Astrocyte (in vitro differentiated cells and primary cell): ENCODE data around the gene CUEDC1. TPM values are rescaled to one million over a fixed set of nuclear protein-coding genes. Genes with fewer than 3 reads are reported as not detected.

Experiments used
- DNase-seq: peaks from one replicate; pipeline ENCODE4 v3.0.0-alpha.2; 2010; ENCODE audit warnings: low read depth
- FAIRE-seq: peaks from 2 replicates; lab custom pipeline; 2011; peaks lifted over from hg19 to GRCh38; lab: Jason Lieb, UNC
- H2AFZ ChIP-seq: 2 replicates; pipeline ENCODE4 v1.6.0; 2012; ENCODE audit warnings: low read depth, low read length, inconsistent platforms
- H3K27ac ChIP-seq: 2 replicates; pipeline ENCODE4 v1.5.1; 2011; ENCODE audit warnings: low read depth, low read length, inconsistent platforms
- H3K27me3 ChIP-seq: 2 replicates; pipeline ENCODE4 v1.6.0; 2011; ENCODE audit warnings: low read length, inconsistent platforms; ENCODE audit not compliant: insufficient read depth
- H3K36me3 ChIP-seq: 2 replicates; pipeline ENCODE4 v1.5.1; 2011; ENCODE audit warnings: low read length, inconsistent platforms; ENCODE audit not compliant: insufficient read depth
- H3K4me1 ChIP-seq: 2 replicates; pipeline ENCODE4 v1.5.1; 2011; ENCODE audit warnings: low read length, inconsistent platforms; ENCODE audit not compliant: insufficient read depth
- H3K4me2 ChIP-seq: 2 replicates; pipeline ENCODE4 v1.6.0; 2012; ENCODE audit warnings: low read length, inconsistent platforms
- H3K4me3 ChIP-seq: 2 replicates; pipeline ENCODE4 v1.5.1; 2011; ENCODE audit warnings: low read depth, mild to moderate bottlenecking, low read length, inconsistent platforms; ENCODE audit not compliant: insufficient read depth
- H3K79me2 ChIP-seq: 2 replicates; pipeline ENCODE4 v1.6.0; 2012; ENCODE audit warnings: mild to moderate bottlenecking, low read length, inconsistent platforms; ENCODE audit not compliant: insufficient read depth
- H3K9ac ChIP-seq: 2 replicates; pipeline ENCODE4 v1.6.0; 2012; ENCODE audit warnings: mild to moderate bottlenecking, low read length, inconsistent platforms
- H3K9me3 ChIP-seq: 2 replicates; pipeline ENCODE4 v1.5.1; 2012; ENCODE audit warnings: low read depth, mild to moderate bottlenecking, low read length, inconsistent platforms; ENCODE audit not compliant: insufficient read depth
- H4K20me1 ChIP-seq: 2 replicates; pipeline ENCODE4 v1.6.0; 2012; ENCODE audit warnings: low read length, inconsistent platforms; ENCODE audit not compliant: insufficient read depth
- H3K27ac Mint-ChIP-seq: one replicate; pipeline ENCODE4 v1.8.0; 2021; ENCODE audit warnings: mild to moderate bottlenecking, mixed read lengths; ENCODE audit not compliant: unreplicated experiment
- H3K27me3 Mint-ChIP-seq: one replicate; pipeline ENCODE4 v1.8.0; 2021; ENCODE audit warnings: low read depth, mixed read lengths; ENCODE audit not compliant: unreplicated experiment
- H3K36me3 Mint-ChIP-seq: one replicate; pipeline ENCODE4 v1.8.0; 2021; ENCODE audit warnings: low read depth, mixed read lengths; ENCODE audit not compliant: unreplicated experiment
- H3K4me1 Mint-ChIP-seq: one replicate; pipeline ENCODE4 v1.8.0; 2021; ENCODE audit warnings: low read depth, mixed read lengths; ENCODE audit not compliant: unreplicated experiment
- H3K4me3 Mint-ChIP-seq: one replicate; pipeline ENCODE4 v1.8.0; 2021; ENCODE audit warnings: mild to moderate bottlenecking, moderate library complexity, mixed read lengths; ENCODE audit not compliant: unreplicated experiment
- H3K9me3 Mint-ChIP-seq: one replicate; pipeline ENCODE4 v1.8.0; 2021; ENCODE audit warnings: mild to moderate bottlenecking, mixed read lengths; ENCODE audit not compliant: unreplicated experiment
- EZH2 ChIP-seq: IDR thresholded peaks from 2 replicates; pipeline ENCODE4 v1.6.1; 2012; ENCODE audit warnings: mild to moderate bottlenecking, low read length, inconsistent platforms; ENCODE audit not compliant: insufficient read depth
- total RNA-seq: library from RNA; stranded (reverse); gene quantifications from 2 replicates; pipeline ENCODE4 v1.2.1, GENCODE V29; 2021
- TF ChIP-seq, protein P1 (sequence below): IDR thresholded peaks from 2 replicates; pipeline ENCODE4 v1.5.1; 2011; ENCODE audit warnings: low read depth, mild to moderate bottlenecking, inconsistent platforms, low read length, moderate library complexity; ENCODE audit not compliant: insufficient read depth

Gene CUEDC1
- total RNA-seq, 1 donor from 2014 or later, result 43.7 TPM

DNA sequence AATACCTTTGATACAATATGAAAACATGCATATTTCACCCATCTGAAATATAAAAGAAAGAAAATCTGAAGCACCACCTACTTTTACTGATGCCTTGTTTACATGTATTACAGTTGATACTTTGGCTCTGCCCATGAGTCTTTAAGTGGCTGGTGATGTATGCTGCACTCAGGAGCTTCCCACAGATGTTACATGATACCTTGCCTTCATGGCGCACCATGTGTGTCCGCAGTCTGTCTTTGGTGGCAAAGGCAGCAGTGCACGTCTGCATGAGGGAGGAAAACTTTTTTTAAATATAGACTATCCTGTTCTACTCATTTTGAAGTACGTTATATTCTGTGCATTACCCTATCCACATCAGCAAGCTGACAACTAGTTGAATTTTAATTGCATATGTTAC, 25.3 kb upstream of the CUEDC1 start:
- peaks cover 8% of the 10 kb centered on the region for H3K4me1 ChIP-seq
- no peak overlapping the region for H3K4me3 ChIP-seq
- H4K20me1 ChIP-seq, result peaks cover 79% of the 10 kb centered on the region
- H2AFZ ChIP-seq, result no peak overlapping the region
- H3K4me2 ChIP-seq, result no peak overlapping the region
- no peaks in the 10 kb centered on the region for H3K27me3 ChIP-seq
- Mint-ChIP-seq H3K4me1 (peaks cover 34% of the 10 kb centered on the region), H3K27ac (no peak overlapping the region), H3K36me3 (peaks cover 17% of the 10 kb centered on the region), H3K4me3 (no peak overlapping the region), H3K27me3 (no peaks in the 10 kb centered on the region), H3K9me3 (no peaks in the 10 kb centered on the region)
- H3K27ac ChIP-seq, result no peak overlapping the region
- H3K9ac ChIP-seq, result no peak overlapping the region
- no peaks in the 10 kb centered on the region for H3K9me3 ChIP-seq
- peaks cover 38% of the 10 kb centered on the region for H3K36me3 ChIP-seq
- DNase-seq (no peak), FAIRE-seq (no peak)
- TF ChIP-seq, protein P1, sequence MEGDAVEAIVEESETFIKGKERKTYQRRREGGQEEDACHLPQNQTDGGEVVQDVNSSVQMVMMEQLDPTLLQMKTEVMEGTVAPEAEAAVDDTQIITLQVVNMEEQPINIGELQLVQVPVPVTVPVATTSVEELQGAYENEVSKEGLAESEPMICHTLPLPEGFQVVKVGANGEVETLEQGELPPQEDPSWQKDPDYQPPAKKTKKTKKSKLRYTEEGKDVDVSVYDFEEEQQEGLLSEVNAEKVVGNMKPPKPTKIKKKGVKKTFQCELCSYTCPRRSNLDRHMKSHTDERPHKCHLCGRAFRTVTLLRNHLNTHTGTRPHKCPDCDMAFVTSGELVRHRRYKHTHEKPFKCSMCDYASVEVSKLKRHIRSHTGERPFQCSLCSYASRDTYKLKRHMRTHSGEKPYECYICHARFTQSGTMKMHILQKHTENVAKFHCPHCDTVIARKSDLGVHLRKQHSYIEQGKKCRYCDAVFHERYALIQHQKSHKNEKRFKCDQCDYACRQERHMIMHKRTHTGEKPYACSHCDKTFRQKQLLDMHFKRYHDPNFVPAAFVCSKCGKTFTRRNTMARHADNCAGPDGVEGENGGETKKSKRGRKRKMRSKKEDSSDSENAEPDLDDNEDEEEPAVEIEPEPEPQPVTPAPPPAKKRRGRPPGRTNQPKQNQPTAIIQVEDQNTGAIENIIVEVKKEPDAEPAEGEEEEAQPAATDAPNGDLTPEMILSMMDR, result no peak
- TF ChIP-seq EZH2, result no peak
- H3K79me2 ChIP-seq, result peaks cover 61% of the 10 kb centered on the region

DNA sequence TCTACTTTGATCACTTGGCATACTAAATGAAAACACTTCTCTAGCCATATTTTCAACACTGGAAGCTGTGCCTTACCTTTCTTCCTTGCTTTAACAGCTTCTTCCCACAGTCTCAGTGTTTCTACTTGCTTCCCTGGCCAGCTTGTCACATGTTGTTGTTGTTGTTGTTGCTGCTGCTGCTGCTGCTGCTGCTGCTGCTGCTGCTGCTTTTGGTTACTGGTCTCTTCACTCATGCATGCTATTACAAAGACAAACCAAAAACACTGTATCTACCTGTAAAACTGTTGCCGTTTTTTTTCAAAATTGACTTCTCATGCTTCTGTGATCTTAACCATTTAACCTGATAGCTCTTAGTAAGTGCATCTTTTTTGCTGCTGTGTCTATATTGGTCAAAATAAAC, 23.9 kb upstream of the CUEDC1 start:
- Histone ChIP-seq H2AFZ (no peak overlapping the region), H3K4me1 (peaks cover 4% of the 10 kb centered on the region), H3K9ac (no peak overlapping the region), H3K36me3 (peaks cover 50% of the 10 kb centered on the region), H3K27ac (no peak overlapping the region), H3K4me3 (no peak overlapping the region), H3K4me2 (no peak overlapping the region), H3K27me3 (no peaks in the 10 kb centered on the region), H4K20me1 (peaks cover 77% of the 10 kb centered on the region), H3K9me3 (no peaks in the 10 kb centered on the region), H3K79me2 (peaks cover 47% of the 10 kb centered on the region)
- H3K4me3 Mint-ChIP-seq, result no peak overlapping the region
- FAIRE-seq (no peak), DNase-seq (no peak)
- no peak for TF ChIP-seq EZH2
- TF ChIP-seq, protein P1, result no peak
- peaks cover 21% of the 10 kb centered on the region for H3K36me3 Mint-ChIP-seq
- no peaks in the 10 kb centered on the region for H3K9me3 Mint-ChIP-seq
- H3K27ac Mint-ChIP-seq, result no peak overlapping the region
- H3K4me1 Mint-ChIP-seq, result peaks cover 31% of the 10 kb centered on the region
- H3K27me3 Mint-ChIP-seq, result no peaks in the 10 kb centered on the region

DNA sequence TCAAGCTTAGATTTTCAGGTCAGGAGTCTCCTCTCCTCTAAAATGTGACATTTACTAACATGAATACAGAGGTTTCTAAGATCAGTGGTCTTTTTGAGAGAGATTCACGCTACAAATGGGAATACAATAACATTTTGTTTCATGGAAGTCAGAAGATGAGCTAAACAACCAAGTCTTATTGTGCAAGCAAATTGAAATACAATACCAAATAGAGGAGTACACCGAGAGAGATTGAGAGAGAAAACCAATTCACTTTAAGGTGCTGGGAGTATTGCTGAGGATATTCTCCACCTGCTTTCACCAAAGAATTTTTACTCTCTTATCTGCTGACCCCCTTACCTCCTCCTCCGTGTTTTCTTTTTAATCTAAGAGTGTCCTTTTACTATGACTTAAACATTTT, 21.4 kb upstream of the CUEDC1 start:
- H3K4me3 Mint-ChIP-seq, result no peak overlapping the region
- Histone ChIP-seq H3K79me2 (peaks cover 22% of the 10 kb centered on the region), H3K4me1 (peaks cover 4% of the 10 kb centered on the region), H2AFZ (no peak overlapping the region), H3K27me3 (no peaks in the 10 kb centered on the region), H3K4me2 (no peak overlapping the region), H3K4me3 (no peak overlapping the region), H3K36me3 (peaks cover 51% of the 10 kb centered on the region), H3K9me3 (no peaks in the 10 kb centered on the region), H4K20me1 (peaks cover 52% of the 10 kb centered on the region), H3K9ac (no peak overlapping the region), H3K27ac (no peak overlapping the region)
- H3K36me3 Mint-ChIP-seq, result peaks cover 12% of the 10 kb centered on the region
- H3K27ac Mint-ChIP-seq, result no peak overlapping the region
- FAIRE-seq (no peak), DNase-seq (no peak)
- peaks cover 13% of the 10 kb centered on the region for H3K4me1 Mint-ChIP-seq
- TF ChIP-seq, protein P1, result no peak
- no peak for TF ChIP-seq EZH2
- no peaks in the 10 kb centered on the region for H3K27me3 Mint-ChIP-seq
- H3K9me3 Mint-ChIP-seq, result no peaks in the 10 kb centered on the region
